SK-N-SH (cell line): Measurements from ENCODE around the gene ARHGAP42.

Source experiments
- CHD2 ChIP-seq: fragments of 150-350 bp; IDR thresholded peaks from 2 replicates; pipeline ENCODE4 v1.6.1; 2018; ENCODE audit warnings: low read length; ENCODE audit not compliant: partially characterized antibody
- EP300 ChIP-seq, 2 experiments: IDR thresholded peaks; 2 replicates each; pipeline versions ENCODE4 v1.4.0 to v1.6.1; 2012; ENCODE audit warnings: borderline replicate concordance in 1 of 2, low read depth in 1 of 2, low read length in 1 of 2
- EZH2phosphoT487 ChIP-seq: fragments of 200-600 bp; sonication (generic); IDR thresholded peaks from 2 replicates; pipeline ENCODE4 v1.6.1; 2017; ENCODE audit warnings: low read depth, mixed run types, mild to moderate bottlenecking, antibody characterized with exemption, moderate library complexity, borderline replicate concordance
- FOXM1 ChIP-seq: IDR thresholded peaks from 2 replicates; pipeline ENCODE4 v1.4.0; 2012; ENCODE audit warnings: low read depth, mild to moderate bottlenecking
- GABPA ChIP-seq: IDR thresholded peaks from 2 replicates; pipeline ENCODE4 v1.4.0; 2012; ENCODE audit warnings: low read depth, mild to moderate bottlenecking
- MEF2A ChIP-seq: IDR thresholded peaks from 2 replicates; pipeline ENCODE4 v1.4.0; 2012; ENCODE audit warnings: low read depth, borderline replicate concordance
- POLR2AphosphoS5 ChIP-seq: IDR thresholded peaks from 2 replicates; pipeline ENCODE4 v1.6.1; 2012; ENCODE audit warnings: low read depth, low read length
- SIN3A ChIP-seq: IDR thresholded peaks from 2 replicates; pipeline ENCODE4 v1.6.1; 2012; ENCODE audit warnings: low read depth, mild to moderate bottlenecking, low read length, moderate library complexity, borderline replicate concordance
- TAF1 ChIP-seq: IDR thresholded peaks from 2 replicates; pipeline ENCODE4 v1.6.1; 2012; ENCODE audit warnings: low read depth, mild to moderate bottlenecking, low read length, moderate library complexity, borderline replicate concordance
- TEAD4 ChIP-seq: IDR thresholded peaks from 2 replicates; pipeline ENCODE4 v1.4.0; 2012; ENCODE audit warnings: mild to moderate bottlenecking, borderline replicate concordance; ENCODE audit not compliant: insufficient read depth
- TF ChIP-seq, protein P1 (sequence below): fragments of 200-600 bp; sonication (generic); IDR thresholded peaks from 2 replicates; pipeline ENCODE4 v1.6.1; 2017; ENCODE audit warnings: antibody characterized with exemption, mild to moderate bottlenecking, moderate library complexity
- TF ChIP-seq, protein P2 (sequence below): IDR thresholded peaks from 2 replicates; pipeline ENCODE4; 2012
- TF ChIP-seq, protein P3 (sequence below): IDR thresholded peaks from 2 replicates; pipeline ENCODE4 v1.4.0; 2012; ENCODE audit warnings: low read depth
- TF ChIP-seq, protein P4 (sequence below): IDR thresholded peaks from 2 replicates; pipeline ENCODE4 v1.6.1; 2012; ENCODE audit warnings: mild to moderate bottlenecking, low read depth, low read length, moderate library complexity

DNA sequence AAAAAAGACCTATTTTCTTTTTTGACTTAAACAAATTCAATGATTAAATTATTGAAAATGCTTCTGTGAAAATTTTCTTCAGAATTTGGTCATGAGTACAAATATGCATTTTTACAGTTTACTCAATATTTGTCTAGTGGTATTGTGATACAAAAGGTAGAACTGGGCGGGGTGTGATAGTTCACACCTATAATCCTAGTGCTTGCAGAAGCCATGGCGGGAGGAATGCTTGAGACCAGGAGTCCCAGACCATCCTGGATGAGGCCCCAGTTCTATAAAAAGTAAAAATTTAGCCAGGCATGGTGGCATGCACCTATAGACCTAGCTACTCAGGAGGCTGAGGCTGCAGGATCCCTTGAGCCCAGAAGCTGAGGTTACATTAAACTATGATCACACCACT is 90.6 kb downstream of the ARHGAP42 start:
- TF ChIP-seq, protein P1, sequence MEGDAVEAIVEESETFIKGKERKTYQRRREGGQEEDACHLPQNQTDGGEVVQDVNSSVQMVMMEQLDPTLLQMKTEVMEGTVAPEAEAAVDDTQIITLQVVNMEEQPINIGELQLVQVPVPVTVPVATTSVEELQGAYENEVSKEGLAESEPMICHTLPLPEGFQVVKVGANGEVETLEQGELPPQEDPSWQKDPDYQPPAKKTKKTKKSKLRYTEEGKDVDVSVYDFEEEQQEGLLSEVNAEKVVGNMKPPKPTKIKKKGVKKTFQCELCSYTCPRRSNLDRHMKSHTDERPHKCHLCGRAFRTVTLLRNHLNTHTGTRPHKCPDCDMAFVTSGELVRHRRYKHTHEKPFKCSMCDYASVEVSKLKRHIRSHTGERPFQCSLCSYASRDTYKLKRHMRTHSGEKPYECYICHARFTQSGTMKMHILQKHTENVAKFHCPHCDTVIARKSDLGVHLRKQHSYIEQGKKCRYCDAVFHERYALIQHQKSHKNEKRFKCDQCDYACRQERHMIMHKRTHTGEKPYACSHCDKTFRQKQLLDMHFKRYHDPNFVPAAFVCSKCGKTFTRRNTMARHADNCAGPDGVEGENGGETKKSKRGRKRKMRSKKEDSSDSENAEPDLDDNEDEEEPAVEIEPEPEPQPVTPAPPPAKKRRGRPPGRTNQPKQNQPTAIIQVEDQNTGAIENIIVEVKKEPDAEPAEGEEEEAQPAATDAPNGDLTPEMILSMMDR, result no peak
- TF ChIP-seq EP300 (IDR thresholded peaks at IDR 0.05; ENCODE audit: borderline replicate concordance in 1 of 2, low read depth in 1 of 2, low read length in 1 of 2) (no peak), TEAD4 (no peak), GABPA (no peak), CHD2 (no peak), MEF2A (no peak), EZH2phosphoT487 (no peak), POLR2AphosphoS5 (no peak), TAF1 (no peak), SIN3A (no peak), FOXM1 (no peak)
- TF ChIP-seq, protein P2, sequence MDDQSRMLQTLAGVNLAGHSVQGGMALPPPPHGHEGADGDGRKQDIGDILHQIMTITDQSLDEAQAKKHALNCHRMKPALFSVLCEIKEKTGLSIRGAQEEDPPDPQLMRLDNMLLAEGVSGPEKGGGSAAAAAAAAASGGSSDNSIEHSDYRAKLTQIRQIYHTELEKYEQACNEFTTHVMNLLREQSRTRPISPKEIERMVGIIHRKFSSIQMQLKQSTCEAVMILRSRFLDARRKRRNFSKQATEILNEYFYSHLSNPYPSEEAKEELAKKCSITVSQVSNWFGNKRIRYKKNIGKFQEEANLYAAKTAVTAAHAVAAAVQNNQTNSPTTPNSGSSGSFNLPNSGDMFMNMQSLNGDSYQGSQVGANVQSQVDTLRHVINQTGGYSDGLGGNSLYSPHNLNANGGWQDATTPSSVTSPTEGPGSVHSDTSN, result no peak
- TF ChIP-seq, protein P3, sequence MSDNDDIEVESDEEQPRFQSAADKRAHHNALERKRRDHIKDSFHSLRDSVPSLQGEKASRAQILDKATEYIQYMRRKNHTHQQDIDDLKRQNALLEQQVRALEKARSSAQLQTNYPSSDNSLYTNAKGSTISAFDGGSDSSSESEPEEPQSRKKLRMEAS, result no peak
- TF ChIP-seq, protein P4, sequence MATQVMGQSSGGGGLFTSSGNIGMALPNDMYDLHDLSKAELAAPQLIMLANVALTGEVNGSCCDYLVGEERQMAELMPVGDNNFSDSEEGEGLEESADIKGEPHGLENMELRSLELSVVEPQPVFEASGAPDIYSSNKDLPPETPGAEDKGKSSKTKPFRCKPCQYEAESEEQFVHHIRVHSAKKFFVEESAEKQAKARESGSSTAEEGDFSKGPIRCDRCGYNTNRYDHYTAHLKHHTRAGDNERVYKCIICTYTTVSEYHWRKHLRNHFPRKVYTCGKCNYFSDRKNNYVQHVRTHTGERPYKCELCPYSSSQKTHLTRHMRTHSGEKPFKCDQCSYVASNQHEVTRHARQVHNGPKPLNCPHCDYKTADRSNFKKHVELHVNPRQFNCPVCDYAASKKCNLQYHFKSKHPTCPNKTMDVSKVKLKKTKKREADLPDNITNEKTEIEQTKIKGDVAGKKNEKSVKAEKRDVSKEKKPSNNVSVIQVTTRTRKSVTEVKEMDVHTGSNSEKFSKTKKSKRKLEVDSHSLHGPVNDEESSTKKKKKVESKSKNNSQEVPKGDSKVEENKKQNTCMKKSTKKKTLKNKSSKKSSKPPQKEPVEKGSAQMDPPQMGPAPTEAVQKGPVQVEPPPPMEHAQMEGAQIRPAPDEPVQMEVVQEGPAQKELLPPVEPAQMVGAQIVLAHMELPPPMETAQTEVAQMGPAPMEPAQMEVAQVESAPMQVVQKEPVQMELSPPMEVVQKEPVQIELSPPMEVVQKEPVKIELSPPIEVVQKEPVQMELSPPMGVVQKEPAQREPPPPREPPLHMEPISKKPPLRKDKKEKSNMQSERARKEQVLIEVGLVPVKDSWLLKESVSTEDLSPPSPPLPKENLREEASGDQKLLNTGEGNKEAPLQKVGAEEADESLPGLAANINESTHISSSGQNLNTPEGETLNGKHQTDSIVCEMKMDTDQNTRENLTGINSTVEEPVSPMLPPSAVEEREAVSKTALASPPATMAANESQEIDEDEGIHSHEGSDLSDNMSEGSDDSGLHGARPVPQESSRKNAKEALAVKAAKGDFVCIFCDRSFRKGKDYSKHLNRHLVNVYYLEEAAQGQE, result no peak
